EH (cell line): ENCODE results near the gene MAS1.
"Not testable (repeated sequence)": the region's sequence is repeated elsewhere in the genome, so short reads cannot be mapped to it uniquely, and the experiment has no call there.

Experiments
- DNase-seq: peaks from one replicate; pipeline ENCODE4 v3.0.0-alpha.2; 2015; ENCODE audit warnings: low read depth

Gene MAS1

DNA sequence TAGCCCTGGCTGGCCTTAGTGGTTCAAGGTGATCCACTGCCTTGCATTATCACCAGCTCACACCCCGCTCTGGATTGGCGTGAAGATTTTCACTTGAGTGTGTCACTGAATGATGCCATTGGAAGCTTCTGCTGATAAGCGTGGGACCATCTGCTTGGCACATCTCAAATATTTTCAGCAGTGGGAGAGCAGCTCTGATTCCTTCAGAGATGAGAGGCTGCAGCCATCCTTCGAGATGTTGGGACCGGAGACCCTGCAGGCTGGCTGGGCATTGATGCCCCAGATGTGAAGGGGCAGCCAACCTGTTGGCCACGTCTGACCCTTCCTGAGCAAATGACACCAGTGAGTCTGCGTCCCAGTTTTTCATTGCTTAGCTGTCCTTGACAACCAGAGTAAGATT, at the start of gene MAS1:
TSS of gene MAS1 (plus strand) at position 197 of the 400 bp plus-strand sequence. CDS start 15,968 bp downstream, outside the sequence.
- DNase-seq = no peak

DNA sequence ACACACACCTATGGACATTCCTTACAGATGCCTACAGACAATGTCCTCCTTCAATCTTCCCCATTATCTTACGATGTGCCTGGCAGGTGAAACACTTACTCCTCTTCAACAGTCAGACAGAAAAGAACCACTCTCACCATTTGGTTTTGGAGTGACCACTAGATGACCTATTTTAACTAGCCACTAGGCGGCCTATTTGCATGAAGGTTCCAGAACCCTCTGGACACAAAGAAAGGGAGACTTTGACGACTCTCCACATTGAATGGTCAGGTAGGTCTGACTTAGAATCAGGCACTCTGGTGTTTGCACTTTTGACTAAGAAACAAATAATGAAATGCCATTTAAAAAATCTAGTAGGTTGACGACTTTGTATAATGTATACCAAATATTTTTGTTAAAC, 48.8 kb upstream of the MAS1 start:
- peak; percentile 25 for DNase-seq

DNA sequence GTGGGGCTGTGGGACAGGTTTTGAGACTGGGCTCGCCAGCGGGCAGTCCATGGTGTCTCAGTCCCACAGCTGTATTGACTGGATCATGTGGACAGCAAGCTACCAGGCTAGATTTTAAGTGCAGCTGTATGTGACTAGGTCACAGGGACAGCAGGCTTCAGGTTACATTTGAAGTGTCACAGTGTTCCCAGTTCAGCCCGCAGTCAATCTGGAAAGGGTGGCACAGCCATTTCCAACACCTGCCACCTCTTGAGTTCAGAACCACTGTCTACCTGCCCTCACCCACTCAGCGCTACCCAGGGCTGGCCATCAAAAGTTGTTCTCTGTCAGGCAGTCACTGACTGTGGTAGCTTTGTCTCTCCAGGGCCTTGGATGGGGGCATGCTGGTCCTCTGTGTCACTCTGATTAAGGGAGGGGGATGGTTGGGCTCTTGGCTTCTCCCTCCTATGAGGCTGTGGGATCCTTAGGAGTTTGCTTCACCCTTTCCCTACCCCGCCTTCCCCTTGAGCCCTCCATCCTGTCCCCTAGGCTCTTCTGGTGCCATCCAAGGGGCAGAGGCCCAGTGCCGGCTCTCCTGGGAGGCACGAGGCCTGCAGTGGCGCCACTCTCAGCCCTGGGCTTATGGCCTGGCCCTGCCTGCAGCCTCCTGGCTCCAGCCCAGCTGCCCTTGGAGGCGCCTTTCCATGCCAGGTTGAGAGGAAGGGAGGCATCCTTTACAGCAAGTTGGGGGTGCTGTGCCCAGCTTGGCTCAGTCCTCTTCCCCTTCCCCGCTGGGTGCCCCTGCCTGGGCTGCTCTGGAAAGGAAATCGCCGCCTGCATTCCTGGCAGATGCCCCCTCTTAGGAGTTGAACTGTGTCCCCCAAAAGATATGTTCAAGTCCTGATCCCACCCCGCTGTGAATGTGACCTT, 45.8 kb upstream of the MAS1 start:
- DNase-seq = no peak

DNA sequence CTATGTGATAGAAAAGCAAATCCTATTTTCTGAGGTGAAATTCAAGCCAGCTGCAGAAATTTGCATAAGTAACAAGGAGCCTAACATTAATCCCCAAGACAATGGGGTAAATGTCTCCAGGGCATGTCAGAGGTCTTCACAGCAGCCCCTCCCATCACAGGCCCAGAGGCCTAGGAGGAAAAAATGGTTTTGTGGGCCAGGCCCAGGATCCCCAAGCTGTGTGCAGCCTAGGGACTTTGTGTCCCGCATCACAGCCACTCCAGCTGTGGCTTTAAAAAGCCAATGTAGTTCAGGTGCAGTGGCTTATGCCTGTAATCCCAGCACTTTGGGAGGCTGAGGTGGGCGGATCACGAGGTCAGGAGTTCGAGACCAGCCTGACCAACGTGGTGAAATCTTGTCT, 42.2 kb upstream of the MAS1 start:
- not testable (repeated sequence) for DNase-seq

DNA sequence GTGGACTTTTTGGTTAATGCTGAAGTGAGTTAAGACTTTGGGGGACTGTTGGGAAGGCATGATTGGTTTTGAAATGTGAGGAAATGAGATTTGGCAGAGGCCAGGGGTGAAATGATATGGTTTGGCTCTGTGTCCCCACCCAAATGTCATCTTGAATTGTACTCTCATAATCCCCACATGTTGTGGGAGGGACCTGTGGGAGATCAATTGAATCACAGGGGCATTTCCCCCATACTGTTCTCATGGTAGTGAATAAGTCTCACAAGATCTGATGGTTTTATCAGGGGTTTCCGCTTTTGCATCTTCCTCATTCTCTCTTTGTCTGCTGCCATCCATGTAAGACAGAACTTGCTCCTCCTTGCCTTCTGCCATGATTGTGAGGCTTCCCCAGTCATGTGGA, 40.9 kb upstream of the MAS1 start:
- not testable (repeated sequence) for DNase-seq

DNA sequence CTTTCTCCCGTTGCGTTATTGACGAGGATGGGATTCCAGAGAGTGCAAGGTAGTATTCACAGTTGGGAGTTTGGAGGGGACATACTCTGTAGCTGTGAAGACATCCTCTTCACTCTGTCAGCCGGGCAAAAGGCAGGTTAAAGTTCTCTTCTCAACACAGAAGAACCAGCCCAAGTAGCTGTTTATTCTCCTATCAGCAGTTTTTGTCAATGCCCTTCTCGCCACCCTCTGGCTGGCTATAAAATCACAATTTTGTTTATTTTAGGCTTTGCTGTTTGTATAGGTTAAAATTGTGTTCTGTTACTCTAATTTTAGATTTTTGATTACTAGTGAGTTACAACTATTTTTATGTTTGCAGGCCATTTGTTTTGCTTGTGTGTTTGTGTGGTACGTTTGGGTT, 37.9 kb upstream of the MAS1 start:
- peak; percentile 41 for DNase-seq

DNA sequence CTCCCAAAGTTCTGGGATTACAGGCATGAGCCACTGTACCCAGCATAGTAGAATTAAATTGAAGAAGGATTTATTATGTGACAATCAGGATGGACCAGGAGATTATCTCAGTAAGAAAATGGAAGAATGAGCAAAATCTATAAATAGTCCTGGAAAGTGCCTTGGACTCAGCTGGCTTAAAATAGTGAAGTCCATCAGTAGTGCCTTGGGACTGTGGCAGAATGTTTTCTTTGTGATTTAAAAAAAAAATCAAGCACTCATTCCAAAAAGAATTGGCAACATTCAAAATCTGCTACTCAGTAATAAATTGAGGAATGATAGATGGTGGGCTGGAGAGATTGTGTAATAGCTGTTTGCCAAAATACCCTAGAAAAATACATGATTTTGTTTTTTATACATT, 37.0 kb upstream of the MAS1 start:
- DNase-seq = no peak

DNA sequence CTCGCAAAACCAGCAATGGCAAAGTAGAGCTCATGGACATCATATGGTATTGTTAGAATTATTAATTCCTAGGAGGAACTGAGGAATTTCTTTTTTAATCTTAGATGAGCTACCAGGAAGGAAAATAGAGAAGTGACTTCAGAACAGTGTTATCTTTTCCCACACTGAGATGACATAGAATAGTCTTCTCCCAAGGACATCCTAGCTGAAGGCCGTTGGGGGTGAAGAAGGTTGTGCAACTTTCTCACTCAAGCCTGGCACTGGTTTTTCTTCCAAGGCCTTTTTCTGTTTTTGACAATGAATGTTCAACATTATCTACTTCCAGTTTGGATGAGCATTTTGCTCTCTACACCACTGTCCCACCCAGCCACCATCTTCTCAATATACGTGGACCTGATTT, 35.8 kb upstream of the MAS1 start:
- no peak for DNase-seq

DNA sequence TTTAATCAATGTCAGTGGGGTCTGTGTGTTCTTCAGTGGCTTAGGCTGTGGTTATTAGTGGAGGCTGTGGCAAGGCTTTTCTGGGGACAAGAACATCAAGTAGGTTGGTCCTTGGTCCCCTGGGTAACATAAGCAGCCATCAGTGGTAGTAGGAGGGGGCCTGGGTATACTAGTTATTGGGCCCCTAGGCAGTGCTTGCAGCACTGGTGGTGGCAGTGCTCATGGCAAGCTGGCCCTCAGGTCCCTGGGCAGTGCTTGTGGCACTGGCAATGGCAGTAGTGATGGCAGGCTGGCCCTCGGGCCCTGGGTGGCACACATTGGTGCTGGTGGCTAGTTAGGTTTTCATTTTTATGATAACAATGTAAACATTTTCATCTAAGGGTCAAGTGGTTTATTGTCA, 32.5 kb upstream of the MAS1 start:
- no peak for DNase-seq

DNA sequence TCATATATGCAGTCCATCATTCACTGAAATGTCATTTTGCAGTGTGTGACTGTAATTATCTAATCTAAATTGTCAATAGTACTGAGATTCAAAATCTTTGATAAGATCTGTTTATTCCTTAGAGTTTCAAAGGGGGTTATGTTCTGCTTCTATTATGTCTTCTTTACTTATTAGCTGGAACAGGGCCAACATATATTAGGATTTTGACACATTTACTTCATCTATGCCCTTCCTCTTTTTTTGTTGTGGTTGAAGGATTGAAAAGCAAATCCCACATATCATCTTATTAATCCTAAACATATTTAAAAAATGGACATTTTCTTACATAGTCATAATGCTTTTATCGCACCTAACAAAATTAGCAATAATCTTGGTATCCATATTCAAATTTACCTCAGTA, 30.3 kb upstream of the MAS1 start:
- no peak for DNase-seq

DNA sequence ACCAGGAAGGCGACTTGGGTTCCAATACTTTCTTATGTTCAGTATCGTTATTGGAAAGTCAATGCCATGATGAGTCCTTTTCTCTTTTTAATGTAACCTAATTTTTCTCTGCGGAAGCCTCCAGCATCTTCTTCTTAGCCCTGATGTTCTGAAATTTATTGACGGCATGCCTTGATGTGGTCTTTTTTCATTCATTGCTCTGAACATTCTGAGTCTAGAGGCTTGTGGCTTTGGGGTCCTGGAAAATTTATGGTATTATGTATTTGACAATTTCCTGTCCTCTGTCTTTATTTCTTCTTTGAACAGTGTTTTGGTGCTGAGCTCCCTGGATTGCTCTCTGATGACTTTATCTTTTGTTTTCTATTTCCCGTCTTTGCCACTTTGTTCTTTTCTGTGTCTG, 28.7 kb upstream of the MAS1 start:
- DNase-seq = no peak

DNA sequence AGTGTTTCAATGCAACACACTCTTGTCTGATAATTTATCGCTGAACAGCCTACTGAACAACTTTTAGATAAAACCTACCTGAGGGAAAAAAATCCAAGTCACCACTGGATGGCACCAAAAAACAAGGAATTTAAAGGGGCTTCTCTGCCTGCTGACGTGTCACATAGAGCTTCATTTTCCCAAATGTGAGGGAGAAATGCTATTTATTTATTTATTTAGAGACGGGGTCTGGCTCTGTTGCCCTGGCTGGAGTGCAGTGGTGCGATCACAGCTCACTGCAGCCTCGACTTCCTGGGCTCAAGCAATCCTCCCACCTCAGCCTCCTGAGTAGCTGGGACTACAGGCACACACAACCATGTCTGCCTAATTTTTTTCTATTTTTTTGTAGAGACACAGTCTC, 27.4 kb upstream of the MAS1 start:
- DNase-seq = peak; percentile 78

DNA sequence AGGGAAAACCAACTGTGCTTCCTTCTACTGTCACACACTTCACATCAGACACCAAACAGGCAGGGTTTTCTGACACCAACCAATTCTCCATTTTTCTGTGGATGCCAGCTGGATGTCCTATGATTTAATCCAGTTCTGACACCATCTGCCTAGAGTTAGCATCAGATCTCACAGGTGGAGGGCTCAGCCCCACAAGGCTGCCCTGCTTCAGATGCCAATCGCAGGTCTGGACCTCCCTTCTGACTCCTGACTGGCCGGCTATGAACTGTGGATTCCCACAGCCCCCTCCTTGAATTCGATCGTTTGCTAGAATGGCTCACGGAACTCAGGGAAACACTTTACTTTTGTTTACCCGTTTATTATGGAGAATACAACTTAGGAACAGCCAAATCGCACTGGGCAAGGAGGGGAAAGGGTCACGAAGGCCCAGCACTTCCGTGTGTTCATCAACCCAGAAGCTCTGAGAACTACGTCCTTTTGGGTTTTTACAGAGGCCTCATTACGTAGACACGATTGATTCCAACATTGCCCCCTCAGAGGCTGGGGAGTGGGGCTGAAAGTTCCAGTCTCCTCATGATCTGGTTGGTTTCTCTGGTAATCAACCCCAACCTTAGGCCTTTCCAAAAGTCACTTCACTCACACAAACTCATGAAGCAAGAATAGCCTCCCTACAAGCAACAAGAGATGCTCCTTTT, 25.4 kb upstream of the MAS1 start:
- no peak for DNase-seq

DNA sequence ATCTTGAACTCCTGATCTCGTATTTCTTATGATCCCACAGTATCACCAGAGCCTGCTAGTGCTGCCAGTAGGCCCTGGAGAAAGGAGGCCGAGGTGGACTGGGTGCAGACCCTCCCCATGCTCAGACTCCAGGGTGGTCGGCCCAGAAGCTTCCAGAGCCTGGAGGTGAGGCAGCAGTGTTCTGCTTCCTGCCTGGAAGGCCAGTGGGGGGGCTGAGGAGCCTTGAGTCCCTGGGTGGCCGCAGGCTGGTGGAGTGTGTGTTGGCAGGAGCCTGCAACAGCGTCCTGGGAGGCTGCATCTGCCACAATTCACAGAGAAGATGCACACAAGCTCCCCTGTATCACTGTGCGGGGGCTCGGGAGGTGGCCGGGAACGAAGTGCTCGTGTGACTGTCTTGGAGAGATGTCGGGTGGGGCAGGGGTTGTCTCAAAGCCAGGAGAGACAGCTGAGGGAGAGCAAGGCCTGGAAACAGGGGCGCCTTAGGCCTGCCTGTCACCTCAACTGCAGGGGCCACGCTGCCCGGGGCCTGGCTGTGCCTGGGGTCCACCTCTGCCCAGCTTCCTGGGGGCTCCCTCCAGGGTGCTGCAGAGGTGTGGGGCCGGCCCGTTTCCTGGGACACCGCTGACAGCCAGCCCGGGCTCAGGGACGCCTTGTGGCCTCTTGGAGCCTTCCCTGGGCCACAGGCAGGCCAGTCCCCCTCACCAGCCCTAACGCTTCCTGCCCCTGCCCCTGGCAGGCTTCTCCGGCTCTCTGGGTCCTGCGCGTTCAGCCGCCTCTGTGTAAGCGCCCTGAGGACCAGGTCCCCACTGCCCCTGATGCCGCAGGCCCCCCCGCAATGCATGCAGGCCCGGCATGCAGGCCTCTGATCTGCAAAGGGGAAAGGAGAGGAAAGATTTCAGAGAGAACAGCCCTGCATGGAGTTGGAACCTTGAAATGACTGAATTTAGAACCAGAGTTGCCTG, 24.2 kb upstream of the MAS1 start:
- DNase-seq = no peak

DNA sequence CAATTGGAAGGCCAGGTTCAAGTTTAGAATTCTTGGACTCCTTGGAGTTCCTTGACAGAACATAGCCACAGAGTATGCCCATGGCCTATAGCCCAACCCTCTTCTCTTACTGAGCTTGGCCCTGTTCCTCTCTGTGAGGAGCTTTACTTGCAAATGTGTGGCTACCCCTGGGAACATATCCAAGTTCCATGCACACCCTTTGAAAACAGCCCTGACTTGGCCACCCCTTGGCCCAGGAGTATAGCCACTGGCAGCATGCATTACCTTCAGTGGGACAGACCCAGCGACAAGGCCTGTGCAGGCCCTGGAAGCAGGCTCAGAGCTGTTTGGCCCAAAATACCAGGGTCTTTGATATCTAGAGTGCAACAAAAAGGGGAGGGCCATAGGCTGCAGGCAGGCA, 19.5 kb upstream of the MAS1 start:
- DNase-seq = no peak

DNA sequence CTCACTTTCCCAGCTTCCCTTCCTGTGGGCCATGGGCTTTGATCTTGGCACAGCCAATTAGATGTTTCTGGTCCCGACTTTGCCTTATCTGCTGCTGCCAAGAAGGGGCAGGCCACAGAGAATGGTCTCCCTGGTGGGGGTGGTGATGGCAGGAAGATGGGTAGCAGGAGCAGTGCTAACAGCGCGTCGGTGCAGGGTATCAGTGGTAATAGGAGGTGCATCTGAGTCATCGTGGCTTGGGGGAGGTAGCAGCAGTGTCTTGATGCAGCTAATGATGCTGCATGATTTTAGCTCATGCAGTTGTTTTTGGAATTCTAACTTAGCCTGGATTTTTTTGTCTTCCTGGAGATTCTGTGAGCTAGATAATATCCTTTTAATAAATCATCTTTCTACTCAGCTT, 18.9 kb upstream of the MAS1 start:
- peak; percentile 7 for DNase-seq

DNA sequence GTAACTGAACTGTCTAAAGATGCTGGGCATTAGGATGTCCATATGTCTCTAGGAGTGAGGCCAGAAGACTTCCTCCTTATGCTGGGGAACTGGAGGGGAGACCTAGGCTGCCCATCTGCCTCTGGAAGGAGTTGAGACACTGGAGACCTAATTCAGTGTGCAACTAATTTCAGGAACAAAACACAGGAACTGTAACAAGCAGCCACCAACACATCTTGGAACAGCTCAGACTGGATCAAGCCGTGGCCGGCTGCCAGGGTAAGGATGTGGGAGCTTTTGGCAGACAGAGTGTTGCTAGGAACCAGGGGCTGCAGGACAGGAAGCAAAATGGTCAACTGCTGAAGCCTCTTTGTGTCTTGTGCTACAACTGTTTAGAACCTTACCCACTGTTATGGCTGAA, 16.4 kb upstream of the MAS1 start:
- peak; percentile 34 for DNase-seq

DNA sequence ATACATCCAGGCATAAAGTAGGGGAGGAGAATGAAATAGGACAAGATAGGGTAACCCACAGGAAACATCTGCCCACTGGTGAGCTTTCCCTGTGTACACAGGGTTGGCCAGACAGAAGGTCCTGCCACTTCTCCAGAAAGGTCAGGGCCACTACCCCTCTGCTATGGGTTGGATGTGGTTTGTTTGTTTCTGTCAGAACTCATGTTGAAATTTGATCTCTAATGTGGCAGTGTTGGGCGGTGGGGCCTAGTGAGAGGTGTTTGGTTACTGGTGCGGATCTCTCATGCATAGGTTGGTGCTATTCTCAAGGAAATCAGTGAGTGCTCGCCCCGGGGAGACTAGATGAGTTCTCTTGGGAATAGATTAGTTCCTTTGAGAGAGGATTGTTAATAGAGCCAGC, 15.6 kb upstream of the MAS1 start:
- DNase-seq = no peak

DNA sequence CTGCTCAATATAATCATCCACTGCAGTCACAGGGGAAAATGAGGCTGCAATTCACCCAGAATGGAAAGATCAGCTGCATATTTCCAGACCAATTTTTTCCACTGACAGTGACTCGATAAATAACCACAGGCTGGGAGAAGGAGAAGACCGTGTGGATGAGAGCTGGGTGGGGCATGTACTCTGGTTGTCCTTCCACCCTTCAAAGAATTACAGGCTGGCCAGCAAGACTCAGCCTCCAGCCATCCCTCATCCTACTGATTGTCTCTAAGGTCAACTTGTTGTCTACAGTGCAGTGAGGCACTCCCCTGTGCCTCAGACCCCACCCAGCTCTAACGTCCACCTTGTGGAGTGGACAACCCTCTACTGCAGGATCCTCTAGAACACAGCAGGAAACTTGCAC, 14.5 kb upstream of the MAS1 start:
- no peak for DNase-seq

DNA sequence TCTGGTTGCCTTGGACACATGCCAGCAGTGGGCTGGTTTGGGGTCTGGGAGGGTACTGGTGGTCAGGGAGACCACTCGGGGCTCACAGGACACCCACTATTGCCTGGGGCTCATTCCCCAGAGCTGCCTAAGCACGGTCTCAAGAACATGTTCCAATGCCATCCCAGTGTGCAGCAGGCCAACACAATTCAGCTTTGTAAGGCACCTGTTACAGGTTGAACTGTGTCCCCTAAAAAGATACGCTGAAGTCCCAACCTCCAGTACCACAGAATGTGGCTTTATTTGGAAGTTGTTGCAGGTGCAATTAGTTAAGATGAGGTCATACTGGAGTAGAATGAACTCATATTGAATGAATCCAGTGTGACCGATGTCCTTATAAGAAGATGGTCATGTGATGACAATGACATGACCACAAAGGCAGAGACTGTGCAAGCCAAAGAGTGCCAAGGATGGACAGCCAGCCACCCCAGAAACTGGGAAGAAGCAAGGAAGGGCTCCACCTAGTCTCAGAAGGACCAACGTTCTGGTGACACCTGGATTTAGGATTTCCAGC, 13.5 kb upstream of the MAS1 start:
- no peak for DNase-seq

DNA sequence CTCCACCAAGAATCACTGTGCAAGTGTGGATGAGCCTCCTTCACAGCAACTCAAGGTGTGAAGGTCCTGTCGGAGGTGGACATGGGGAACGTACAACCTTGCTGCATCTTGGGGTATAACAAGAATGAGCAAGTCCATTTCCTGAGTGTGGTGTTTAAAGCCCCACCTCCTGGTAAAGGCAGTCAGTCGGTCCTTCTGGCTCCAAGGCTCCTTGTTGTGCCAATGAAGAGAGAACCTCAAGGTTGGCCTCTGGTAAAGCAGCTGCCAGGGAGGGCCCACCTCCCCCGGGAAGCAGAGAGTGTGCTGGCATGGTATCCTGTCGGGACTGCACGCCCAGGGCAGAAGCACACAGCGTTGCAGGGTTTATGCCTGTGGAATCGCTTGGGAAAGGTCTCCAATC, 12.4 kb upstream of the MAS1 start:
- no peak for DNase-seq

DNA sequence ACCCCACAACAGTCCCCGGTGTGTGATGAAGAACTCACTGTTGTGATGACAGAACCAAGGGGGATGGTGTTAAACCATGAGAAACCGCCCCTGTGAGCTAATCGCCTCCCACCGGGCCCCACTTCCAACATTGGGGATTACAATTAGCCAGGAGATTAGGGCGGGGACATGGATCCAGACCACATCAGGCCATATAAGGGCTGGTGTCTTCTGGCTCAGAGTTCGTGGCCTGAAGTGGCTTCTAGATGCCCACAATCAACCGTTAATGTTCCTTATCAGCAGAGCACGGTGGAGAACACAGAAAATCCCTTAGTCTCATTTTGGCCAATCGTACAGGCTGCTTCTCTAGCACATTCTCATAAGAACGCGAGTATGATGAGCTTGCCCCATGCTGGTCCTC, 10.9 kb upstream of the MAS1 start:
- no peak for DNase-seq
